Rectal smooth muscle tissue (tissue), 1 donor: ENCODE results near the gene MAPKAPK3.
"Not testable (repeated sequence)": the region's sequence is repeated elsewhere in the genome, so short reads cannot be mapped to it uniquely, and the experiment has no call there.

Experiments
- H3K27ac ChIP-seq: one replicate; pipeline ENCODE4 v1.7.0; 2013; ENCODE audit warnings: low read depth, low read length, inconsistent platforms
- H3K27me3 ChIP-seq: one replicate; pipeline ENCODE4 v1.7.0; 2013; ENCODE audit warnings: low read length; ENCODE audit not compliant: control insufficient read depth, insufficient read depth
- H3K36me3 ChIP-seq: one replicate; pipeline ENCODE4 v1.7.0; 2013; ENCODE audit warnings: low read length; ENCODE audit not compliant: control insufficient read depth, insufficient read depth
- H3K4me1 ChIP-seq: one replicate; pipeline ENCODE4 v1.7.0; 2013; ENCODE audit warnings: low read length; ENCODE audit not compliant: control insufficient read depth, insufficient read depth
- H3K4me3 ChIP-seq: one replicate; pipeline ENCODE4 v1.7.0; 2013; ENCODE audit warnings: low read length
- H3K9ac ChIP-seq: one replicate; pipeline ENCODE4 v1.7.0; 2013; ENCODE audit warnings: low read length

MAPKAPK3 gene

DNA sequence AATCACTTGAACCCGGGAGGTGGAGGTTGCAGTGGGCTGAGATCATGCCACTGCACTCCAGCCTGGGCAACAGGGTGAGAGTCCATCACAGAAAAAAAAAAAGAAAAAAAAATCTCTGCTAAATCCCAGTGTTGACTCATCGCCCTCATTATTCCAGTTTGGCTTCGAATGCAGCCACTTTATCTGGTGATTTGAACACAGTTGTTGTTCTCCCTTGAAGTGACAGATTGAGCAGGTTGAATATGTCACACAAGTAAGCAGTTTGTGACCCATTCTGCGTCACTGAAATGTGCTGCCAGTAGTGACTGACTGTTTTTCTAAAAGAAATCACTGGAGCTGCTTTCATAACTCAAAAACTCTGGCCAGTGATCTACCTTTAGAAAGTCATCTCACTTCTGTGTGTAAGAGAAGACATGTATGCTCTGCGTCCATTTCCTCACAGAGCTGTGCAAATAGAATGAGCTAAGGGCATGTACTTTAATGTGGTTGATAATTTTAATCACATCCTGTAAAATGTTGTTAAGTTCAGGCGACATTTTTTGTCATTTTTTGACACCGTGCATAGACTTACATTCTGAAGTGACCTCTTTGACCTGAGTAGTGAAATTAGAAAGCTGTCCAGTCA, 70.3 kb downstream of the MAPKAPK3 start:
- Histone ChIP-seq H3K4me1 (no peaks in the 10 kb centered on the region), H3K4me3 (no peak overlapping the region), H3K36me3 (no peaks in the 10 kb centered on the region), H3K9ac (no peak overlapping the region), H3K27ac (no peak overlapping the region), H3K27me3 (no peaks in the 10 kb centered on the region)

DNA sequence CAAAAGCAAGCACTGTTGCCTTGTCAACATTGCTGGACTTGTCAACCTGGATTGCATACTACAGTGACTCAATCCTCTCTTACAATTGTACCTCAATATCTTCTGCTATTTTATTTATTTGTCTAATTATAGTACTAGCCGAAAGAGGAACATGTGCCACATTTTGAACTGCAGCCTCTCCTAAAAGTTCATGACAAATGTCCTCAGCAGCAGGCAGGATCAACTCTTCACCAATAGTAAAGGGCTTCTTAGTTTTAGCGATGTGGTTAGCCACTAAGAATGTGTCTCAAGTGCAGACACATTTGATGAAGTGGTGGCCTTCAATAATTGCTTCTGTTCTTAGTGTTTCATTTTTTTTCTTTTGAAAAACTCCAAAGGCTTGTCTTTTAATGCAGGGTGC, 71.0 kb downstream of the MAPKAPK3 start:
- H3K4me1 ChIP-seq = no peaks in the 10 kb centered on the region
- no peak overlapping the region for H3K9ac ChIP-seq
- H3K27me3 ChIP-seq = no peaks in the 10 kb centered on the region
- no peaks in the 10 kb centered on the region for H3K36me3 ChIP-seq
- H3K4me3 ChIP-seq = no peak overlapping the region
- H3K27ac ChIP-seq = no peak overlapping the region

DNA sequence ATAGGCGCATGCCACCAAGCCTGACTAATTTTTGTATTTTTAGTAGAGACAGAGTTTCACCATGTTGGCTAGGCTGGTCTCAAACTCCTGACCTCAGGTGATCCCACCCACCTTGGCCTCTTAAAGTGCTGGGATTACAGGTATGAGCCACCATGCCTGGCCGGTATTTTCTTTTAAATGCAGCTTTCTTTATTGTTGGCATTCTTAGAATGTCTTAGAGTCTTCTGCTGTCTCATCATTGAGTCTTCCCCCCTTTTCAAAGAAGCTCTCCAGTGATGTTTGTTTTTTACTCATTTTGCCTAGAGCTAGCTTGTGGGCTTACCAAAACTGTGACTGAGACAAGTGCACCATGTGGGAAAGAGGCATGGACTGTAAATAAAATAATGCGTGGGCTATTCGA, 71.7 kb downstream of the MAPKAPK3 start:
- not testable (repeated sequence) for H3K9ac ChIP-seq, H3K27ac ChIP-seq, H3K27me3 ChIP-seq, H3K4me3 ChIP-seq, H3K36me3 ChIP-seq, H3K4me1 ChIP-seq

- Histone ChIP-seq H3K4me3 (no peak overlapping the region), H3K27me3 (no peaks in the 10 kb centered on the region), H3K4me1 (no peaks in the 10 kb centered on the region), H3K9ac (no peak overlapping the region), H3K36me3 (no peaks in the 10 kb centered on the region), H3K27ac (no peak overlapping the region)
These were observed 72.6 kb downstream of the MAPKAPK3 start for GRCh38 chr3:50689558-50689957.

- H3K4me1 ChIP-seq = no peaks in the 10 kb centered on the region
These were observed 78.1 kb downstream of the MAPKAPK3 start for GRCh38 chr3:50695031-50695430.

DNA sequence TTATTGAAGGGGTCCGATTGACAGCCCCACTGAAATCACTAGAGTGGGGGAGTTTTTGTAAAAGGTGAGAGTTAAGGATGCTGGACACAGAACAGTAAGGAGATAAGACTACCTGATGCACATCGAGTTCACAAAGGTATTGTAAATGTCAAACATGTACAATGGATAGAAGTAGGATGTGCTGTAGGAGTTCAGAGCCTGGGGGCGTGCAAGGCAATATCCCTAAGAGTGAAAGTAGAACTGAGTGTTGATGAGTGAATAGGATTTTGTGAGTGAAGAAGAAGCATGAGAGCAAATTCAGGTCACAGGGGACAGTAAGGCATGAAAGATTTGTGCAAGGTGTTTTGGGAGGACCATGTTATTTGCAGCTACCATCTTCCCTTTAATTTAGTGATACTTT, 79.3 kb downstream of the MAPKAPK3 start:
- Histone ChIP-seq H3K27me3 (no peaks in the 10 kb centered on the region), H3K4me3 (no peak overlapping the region), H3K36me3 (no peaks in the 10 kb centered on the region), H3K4me1 (no peaks in the 10 kb centered on the region), H3K9ac (no peak overlapping the region), H3K27ac (no peak overlapping the region)

More at GRCh38 chr3:50695031-50695430, 78.1 kb downstream of the MAPKAPK3 start:
- Histone ChIP-seq H3K27ac (no peak overlapping the region), H3K4me3 (no peak overlapping the region), H3K36me3 (no peaks in the 10 kb centered on the region), H3K9ac (no peak overlapping the region), H3K27me3 (no peaks in the 10 kb centered on the region)

- H3K4me1 ChIP-seq = no peaks in the 10 kb centered on the region
- no peaks in the 10 kb centered on the region for H3K36me3 ChIP-seq
- H3K9ac ChIP-seq = no peak overlapping the region
- no peak overlapping the region for H3K27ac ChIP-seq
- no peak overlapping the region for H3K4me3 ChIP-seq
- no peaks in the 10 kb centered on the region for H3K27me3 ChIP-seq
These were observed 81.3 kb downstream of the MAPKAPK3 start for GRCh38 chr3:50698269-50698668.
